Stimulated activated naive CD8-positive, alpha-beta T cell treated with anti-CD3 and anti-CD28 coated beads, Interleukin-15, Interleukin-2, amounts not matched to agents 100 U/mL and 50 U/mL, for 24 hours (primary cell): Measurements from ENCODE around the gene UBE3C.
"Not testable (repeated sequence)": the region's sequence is repeated elsewhere in the genome, so short reads cannot be mapped to it uniquely, and the experiment has no call there.

Source experiments
- ATAC-seq: fragments of 150-1000 bp; cut with Tn5 transposase; one replicate; pipeline ENCODE4 v1.10.0; 2021
- DNase-seq: peaks from one replicate; pipeline ENCODE4 v3.0.0; 2021

UBE3C gene

GRCh38 chr7:157271991-157272324, 133.2 kb downstream of the UBE3C start:
- ATAC-seq (no peak), DNase-seq (no peak)

GRCh38 chr7:157272351-157273207, 133.9 kb downstream of the UBE3C start:
- no peak for ATAC-seq
- no peak for DNase-seq

- ATAC-seq, result peak; percentile 64
- peak; percentile 70 for DNase-seq
Observed at GRCh38 chr7:157273208-157274093, 134.7 kb downstream of the UBE3C start.

- DNase-seq, ATAC-seq: not testable (repeated sequence)
Observed at GRCh38 chr7:157274094-157274634, 135.4 kb downstream of the UBE3C start.

- ATAC-seq, result no peak
- DNase-seq, result no peak
Observed at GRCh38 chr7:157274991-157275427, 136.3 kb downstream of the UBE3C start.

- DNase-seq, result no peak
- ATAC-seq, result no peak
Observed at GRCh38 chr7:157276091-157276561, 137.4 kb downstream of the UBE3C start.

- ATAC-seq (peak; percentile 51), DNase-seq (no peak)
Observed at GRCh38 chr7:157276731-157277562, 138.2 kb downstream of the UBE3C start.

- DNase-seq, ATAC-seq: not testable (repeated sequence)
Observed at GRCh38 chr7:157277568-157277967, 138.8 kb downstream of the UBE3C start.

GRCh38 chr7:157278167-157278790, 139.6 kb downstream of the UBE3C start:
- ATAC-seq (no peak), DNase-seq (no peak)

- DNase-seq (no peak), ATAC-seq (no peak)
Observed at GRCh38 chr7:157278791-157279724, 140.3 kb downstream of the UBE3C start.

- ATAC-seq (no peak), DNase-seq (no peak)
Observed at GRCh38 chr7:157279741-157280215, 141.1 kb downstream of the UBE3C start.

- no peak for DNase-seq
- no peak for ATAC-seq
Observed at GRCh38 chr7:157280216-157280841, 141.6 kb downstream of the UBE3C start.

GRCh38 chr7:157281221-157281998, 142.7 kb downstream of the UBE3C start:
- DNase-seq, result no peak
- no peak for ATAC-seq

GRCh38 chr7:157282141-157282801, 143.5 kb downstream of the UBE3C start:
- ATAC-seq, result no peak
- no peak for DNase-seq

GRCh38 chr7:157284229-157285014, 145.7 kb downstream of the UBE3C start:
- ATAC-seq (no peak), DNase-seq (no peak)

- DNase-seq (no peak), ATAC-seq (no peak)
Observed at GRCh38 chr7:157291404-157292080, 152.8 kb downstream of the UBE3C start.

- ATAC-seq (no peak), DNase-seq (no peak)
Observed at GRCh38 chr7:157292258-157292657, 153.5 kb downstream of the UBE3C start.
